ENCODE data around the gene SLC13A3. TPM values are rescaled to one million over a fixed set of nuclear protein-coding genes. Genes with fewer than 3 reads are reported as not detected.

The SLC13A3 gene
- polyA plus RNA-seq, 3 donors = 9.0 to 24.9 (median 17.6) TPM

DNA sequence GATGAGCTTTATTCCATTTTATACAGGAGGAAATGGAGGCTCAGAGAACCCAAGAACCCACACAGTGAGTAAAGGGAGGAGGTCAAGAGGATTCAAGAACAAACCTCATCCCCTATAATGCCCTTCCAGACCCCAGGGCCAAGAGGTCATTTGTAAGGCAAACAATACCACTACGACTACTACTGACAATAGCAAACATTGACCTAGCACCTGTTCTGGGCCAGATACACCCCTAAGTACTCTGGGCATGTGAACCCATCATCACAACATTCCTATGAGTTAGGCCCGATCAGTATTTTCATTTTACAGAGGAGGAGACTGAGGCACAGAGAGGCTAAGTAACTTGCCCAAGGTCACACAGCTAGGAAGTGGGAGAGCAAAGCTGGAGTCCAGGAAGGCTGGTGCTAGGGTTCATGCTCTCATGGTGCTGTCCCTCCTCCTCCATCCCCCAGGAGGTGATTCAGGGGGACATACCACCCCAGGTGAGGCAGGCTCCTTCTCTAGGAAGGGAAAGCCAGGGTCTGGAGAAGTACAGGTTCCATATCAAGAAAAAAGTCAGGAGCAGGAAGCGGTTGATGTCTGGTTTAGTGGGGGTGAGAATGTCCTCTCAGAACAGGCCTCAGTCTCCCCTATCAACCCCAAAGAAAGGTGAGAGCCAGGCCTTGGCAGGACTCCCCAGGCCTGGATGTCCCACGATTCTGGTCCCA, 13.7 kb downstream of the SLC13A3 start:
- DNase-seq (ENCODE audit: low read depth in 3 of 3, low spot score in 2 of 3) = no peak

DNA sequence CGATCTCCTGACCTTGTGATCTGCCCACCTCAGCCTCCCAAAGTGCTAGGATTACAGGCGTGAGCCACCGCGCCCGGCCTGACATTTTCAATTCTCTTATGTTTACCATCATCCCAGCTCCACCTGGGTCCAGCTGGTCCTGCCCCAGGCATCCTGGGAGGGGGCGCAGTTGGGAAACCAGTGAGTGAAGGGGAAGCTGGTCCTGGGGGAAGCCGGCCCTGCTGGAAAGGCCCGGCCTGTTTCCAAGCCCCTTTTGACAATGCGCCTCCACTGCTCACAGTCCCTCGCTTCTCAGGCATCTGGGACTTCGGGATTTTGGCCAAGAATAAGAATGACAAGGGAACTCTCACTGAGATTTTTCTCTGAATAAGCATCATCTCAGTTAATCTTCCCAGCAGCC, 14.2 kb downstream of the SLC13A3 start:
- no peak for DNase-seq (ENCODE audit: low read depth in 3 of 3, low spot score in 2 of 3)

- DNase-seq (ENCODE audit: low read depth in 3 of 3, low spot score in 2 of 3) = no peak
Observed at GRCh38 chr20:46636514-46636913, 14.7 kb downstream of the SLC13A3 start.

- no peak for DNase-seq (ENCODE audit: low read depth in 3 of 3, low spot score in 2 of 3)
Observed at GRCh38 chr20:46635514-46636136, 15.6 kb downstream of the SLC13A3 start.

- DNase-seq (ENCODE audit: low read depth in 3 of 3, low spot score in 2 of 3) = no peak
Observed at GRCh38 chr20:46634528-46634927, 16.7 kb downstream of the SLC13A3 start.

DNA sequence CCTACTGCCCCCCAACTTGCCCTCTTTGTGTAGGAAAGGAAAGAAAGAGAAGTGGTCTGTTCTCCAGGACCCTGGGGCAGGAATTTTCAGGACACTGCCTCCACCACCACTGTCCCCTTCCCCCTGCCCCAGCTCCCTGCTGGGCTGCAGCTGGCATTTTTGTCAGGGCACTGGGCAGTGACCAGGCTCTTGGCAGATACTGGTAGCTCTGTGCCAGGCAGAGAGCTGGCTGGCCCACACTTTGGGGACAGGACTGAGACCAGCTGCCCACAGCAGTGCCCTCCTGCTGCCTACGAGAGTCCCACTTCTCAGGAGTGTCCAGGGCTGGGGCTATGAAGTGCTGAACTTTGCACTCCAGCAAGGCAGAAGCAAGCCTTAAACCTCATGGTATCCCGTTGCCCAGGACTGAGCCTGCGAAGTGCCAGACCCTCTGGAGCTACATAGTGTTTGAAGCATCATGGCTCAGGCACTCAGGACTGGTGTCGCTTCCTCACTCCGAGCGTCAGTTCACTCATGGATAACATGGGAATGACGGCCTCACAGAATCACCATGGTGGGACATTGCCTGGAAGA, 19.3 kb downstream of the SLC13A3 start:
- DNase-seq (ENCODE audit: low read depth in 3 of 3, low spot score in 2 of 3) = no peak

DNA sequence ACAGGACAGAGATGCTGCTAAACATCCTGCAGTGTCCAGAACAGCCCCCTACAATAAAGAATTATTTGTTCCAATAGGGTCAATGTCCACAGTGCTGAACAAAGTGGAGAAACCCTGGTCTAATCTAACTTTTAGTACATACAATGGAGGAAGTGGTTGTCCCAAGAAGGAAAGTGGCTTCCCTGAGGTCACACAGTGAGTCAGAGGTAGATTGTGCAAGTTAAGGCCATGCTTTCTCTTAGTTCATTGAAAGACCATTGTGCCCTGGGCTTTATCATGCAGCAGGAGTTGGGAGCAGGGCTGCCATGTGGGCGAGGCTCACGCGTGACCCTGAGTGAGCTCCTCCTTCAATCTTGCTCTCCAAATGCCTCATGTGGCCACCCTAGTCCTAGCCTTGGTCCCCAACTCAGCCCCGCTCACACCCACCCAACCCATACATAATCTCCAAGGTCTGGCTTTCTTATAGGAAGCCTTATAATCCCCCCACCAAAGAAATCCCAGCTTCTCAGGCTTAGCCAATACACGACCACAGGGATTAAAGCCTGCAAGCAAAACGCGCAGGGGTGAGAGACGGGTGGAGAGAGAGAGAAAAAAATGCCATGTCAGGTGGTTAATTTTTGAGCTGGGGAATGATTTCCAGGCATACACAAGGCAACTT, 19.9 kb downstream of the SLC13A3 start:
- DNase-seq (ENCODE audit: low read depth in 3 of 3, low spot score in 2 of 3) = no peak

GRCh38 chr20:46630306-46630705, 21.0 kb downstream of the SLC13A3 start:
- DNase-seq (ENCODE audit: low read depth in 3 of 3, low spot score in 2 of 3) = no peak

DNA sequence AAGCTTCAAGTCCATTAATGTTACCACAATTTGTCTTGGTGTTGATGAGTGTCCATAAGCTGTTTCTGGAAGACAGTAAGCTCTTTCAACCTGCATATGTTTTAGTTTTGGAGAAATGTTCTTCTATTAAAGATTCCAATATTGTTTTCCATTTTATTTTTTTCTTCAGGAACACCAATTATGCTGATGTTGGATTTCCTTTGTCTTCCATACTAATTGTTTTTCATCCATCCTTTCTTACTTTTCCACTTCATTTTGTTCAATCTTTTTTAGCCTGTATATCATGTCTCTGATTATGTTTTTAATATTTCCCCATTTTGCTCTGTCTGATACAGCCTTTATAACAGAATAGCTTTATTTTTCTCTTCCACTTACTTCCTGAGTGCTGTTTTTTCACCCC, 21.9 kb downstream of the SLC13A3 start:
- DNase-seq (ENCODE audit: low read depth in 3 of 3, low spot score in 2 of 3) = no peak

DNA sequence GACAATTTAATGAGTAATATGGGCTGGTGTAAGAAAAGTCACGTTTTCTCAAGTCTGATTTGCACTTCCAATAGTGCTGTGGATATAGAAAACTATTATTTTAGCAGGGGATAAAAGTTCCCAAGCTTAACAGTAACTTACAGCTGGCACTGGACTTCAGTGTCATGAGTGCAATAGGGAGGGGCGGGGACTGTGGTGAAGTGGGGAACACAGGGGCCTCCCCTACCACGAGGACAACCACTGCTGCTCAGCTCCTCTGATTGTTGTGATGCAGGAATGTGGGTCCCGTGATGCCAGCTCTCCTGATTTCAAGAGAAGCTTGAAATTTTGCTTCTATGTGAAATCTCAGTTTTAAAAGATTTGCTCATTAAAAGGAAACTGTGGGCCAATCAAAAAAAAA, 24.0 kb downstream of the SLC13A3 start:
- no peak for DNase-seq (ENCODE audit: low read depth in 3 of 3, low spot score in 2 of 3)

DNA sequence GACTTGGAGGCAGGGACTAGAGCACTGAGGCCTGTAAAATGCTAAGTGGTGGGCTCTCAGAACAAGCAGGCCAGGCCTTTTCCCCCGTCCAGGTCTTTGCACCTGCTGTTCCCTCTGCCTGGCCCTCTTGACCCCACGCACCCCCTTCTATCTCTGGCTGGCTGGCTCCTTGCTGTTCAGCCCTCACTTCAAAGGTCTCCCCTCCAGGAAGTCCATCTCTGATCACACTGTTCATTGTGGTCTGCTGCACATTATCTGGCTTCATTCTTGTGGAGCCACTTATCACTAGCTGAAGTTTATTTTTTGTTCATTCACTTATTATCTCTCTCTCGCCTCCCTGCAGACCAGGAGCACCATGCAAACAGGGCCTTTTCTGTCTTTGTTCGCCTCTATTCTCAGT, 24.5 kb downstream of the SLC13A3 start:
- no peak for DNase-seq (ENCODE audit: low read depth in 3 of 3, low spot score in 2 of 3)

DNA sequence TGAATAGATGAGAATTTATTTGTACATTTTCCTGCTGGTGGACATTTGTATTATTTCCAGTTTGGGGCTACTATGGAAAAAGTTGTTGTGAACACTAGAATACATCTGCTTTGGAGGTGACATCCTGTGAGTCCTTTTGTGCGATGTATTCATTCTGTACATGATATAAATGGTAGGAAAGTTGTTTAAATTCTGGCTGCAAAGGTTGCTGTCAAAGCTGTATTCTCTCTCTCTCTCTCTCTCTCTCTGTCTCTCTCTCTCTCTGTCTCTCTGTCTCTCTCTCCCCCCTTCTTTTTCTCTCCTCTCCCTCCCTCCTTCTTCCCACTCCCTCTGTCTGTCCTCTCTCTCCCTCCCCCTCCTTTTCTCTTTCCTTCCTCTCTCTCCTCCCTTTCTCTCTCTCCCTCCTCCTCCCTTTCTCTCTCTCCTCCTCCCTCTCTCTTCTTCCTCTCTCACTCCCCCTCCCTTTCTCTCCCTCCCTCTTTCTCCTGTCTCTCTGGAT, 25.3 kb downstream of the SLC13A3 start:
- no peak for DNase-seq (ENCODE audit: low read depth in 3 of 3, low spot score in 2 of 3)

GRCh38 chr20:46624946-46625345, 26.3 kb downstream of the SLC13A3 start:
- DNase-seq (ENCODE audit: low read depth in 3 of 3, low spot score in 2 of 3) = no peak

- no peak for DNase-seq (ENCODE audit: low read depth in 3 of 3, low spot score in 2 of 3)
Observed at GRCh38 chr20:46622165-46622564, 29.1 kb downstream of the SLC13A3 start.

DNA sequence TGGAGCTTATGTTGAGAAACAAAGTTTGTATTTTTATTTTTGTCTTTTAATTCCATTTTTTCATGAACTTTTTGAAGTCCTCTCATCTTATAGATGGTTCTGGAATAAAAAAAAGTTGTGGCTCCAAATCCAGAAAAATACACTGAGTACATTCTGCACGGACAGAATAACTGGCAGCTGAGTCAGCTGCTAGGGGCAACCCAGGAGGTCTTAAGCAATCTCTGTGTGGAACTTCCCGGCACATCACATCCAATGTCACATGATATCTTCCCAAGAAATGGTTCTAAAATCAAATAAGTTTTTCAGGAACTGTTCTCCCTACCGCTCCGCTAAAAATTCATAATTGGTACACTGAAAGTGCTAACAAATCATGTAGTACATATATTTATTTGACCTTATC, 29.8 kb downstream of the SLC13A3 start:
- DNase-seq (ENCODE audit: low read depth in 3 of 3, low spot score in 2 of 3) = no peak

- DNase-seq (ENCODE audit: low read depth in 3 of 3, low spot score in 2 of 3) = no peak
Observed at GRCh38 chr20:46619445-46619844, 31.8 kb downstream of the SLC13A3 start.

DNA sequence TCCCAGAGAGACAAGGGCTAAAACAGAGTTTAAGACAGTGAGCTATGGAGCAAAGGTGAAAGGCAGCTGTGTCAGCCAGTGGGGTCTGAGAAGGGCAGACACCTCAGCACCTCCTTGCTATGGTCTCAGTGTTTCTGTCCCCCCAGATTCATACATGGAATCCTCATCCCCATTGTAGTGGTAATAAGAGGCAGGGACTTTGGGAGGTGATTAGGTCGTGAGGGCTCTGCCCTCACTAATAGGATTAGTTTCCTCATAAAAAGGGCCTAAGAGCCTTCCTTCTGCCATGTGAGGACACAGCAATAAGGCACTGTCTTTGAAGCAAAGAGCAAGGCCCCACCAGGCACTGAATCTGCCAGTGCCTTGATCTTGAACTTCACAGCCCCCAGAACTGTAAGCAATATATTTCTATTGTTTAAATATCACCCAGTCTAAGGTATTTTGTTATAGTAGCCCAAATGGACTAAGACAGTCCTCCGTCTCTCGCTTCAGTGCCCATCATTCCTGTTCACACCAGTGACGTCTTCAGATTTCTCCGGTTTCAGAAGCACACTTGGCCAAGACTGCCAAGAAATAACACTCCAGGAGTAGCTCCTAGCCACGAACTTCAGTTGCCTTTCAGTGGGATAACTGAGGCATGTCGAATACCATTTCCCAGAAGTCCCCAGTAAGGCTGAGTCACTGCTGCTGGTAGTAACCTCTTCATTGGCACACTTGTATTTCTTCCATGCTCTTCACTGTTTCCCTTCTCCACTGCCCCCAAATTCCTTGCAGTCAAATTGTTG, 32.8 kb downstream of the SLC13A3 start:
- no peak for DNase-seq (ENCODE audit: low read depth in 3 of 3, low spot score in 2 of 3)

DNA sequence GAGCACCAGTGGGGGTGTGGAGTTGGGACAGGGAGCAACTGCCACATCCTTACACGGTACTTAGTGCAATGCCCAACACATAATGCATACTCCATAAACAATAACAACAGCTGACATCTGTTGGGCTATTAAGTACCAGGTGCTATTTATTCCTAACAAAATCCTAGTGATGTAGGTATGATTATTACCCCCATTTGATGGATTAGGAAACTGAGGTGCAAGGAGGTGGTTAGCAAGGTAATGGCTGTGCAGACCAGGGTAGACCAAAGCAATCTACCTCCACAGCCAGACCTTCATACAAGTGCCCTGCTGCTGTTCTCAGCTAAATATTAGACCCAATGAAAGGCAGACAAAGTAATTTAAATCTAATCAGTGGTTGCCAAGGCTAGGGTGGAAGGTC, 36.8 kb downstream of the SLC13A3 start:
- DNase-seq (ENCODE audit: low read depth in 3 of 3, low spot score in 2 of 3) = no peak

GRCh38 chr20:46610145-46610544, 41.1 kb downstream of the SLC13A3 start:
- no peak for DNase-seq (ENCODE audit: low read depth in 3 of 3, low spot score in 2 of 3)

- DNase-seq (ENCODE audit: low read depth in 3 of 3, low spot score in 2 of 3) = no peak
Observed at GRCh38 chr20:46609043-46609442, 42.2 kb downstream of the SLC13A3 start.
